ENCODE measurements around the gene GPSM3. TPM values are rescaled to one million over a fixed set of nuclear protein-coding genes. Genes with fewer than 3 reads are reported as not detected.

Gene GPSM3
- total and polyA plus RNA-seq, 2 of the 13 experiments (the other 11 are each of a cell fraction or from before 2014, with no cell fraction given), result 0.18 to 6.2 TPM

DNA sequence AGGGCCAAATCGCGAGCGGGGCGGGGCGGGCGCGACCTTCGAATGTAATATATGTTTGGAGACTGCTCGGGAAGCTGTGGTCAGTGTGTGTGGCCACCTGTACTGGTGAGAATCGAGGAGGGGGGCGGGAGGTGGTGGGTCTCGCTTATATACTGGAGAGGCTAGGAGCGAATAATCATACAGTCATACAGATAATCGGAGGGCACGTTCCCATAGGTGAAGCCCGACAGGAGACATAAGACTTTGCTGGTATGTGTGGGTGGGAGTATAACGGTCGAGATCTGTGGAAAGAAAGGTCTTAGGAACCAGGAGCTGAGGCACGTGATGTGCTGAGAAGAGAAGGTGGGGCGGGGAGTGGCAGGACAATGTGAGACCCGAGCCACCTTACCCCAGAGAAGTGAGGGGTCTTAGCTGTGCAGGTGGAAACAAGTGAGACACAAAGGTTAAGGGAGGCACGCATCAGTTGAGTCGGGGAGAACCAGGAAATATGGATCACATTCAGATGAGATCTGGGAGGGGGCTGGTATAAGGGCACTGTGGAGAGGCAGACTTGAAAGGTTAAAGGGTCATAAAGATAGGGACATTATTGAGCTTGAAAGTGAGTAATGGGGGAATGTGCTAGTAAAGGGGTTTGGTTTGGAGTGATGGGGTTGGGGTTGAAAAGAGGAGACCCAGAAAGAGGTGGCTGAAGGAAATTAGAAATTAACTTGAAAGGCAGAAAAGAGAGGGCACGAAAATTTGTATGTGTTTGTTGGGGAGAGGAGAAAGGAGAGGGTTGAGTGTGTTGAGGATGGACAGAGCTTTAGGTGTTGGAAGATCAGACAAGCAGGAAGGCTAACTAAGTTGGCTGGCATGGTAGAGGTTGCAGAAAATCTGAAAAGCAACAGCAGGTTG lies 13.6 kb downstream of the GPSM3 start:
- in situ Hi-C loops (cut with HindIII; ENCODE audit: extremely low pct_ligation_motif_present, low pct_unique_long_range_greater_than_20kb), result no loop called here
- FAIRE-seq (no peak), ATAC-seq (peak; percentile 8; the same call in 2 of the 3 replicates), DNase-seq (ENCODE audit: low spot score) (no peak)
- Histone ChIP-seq H3K4me3 (replicated peaks in 1 of 3; ENCODE audit: insufficient read depth in 1 of 3, low read depth in 2 of 3, low read length in 3 of 3) (peak overlapping the region; percentile 82 to 98 (median 83)), H3K4me2 (ENCODE audit: low read depth, low read length) (peak overlapping the region; percentile 97), H3K36me3 (replicated peaks in 1 of 2; ENCODE audit: control insufficient read depth in 1 of 2, insufficient read depth in 2 of 2, low read length in 2 of 2) (peaks cover 20 to 32% of the 10 kb centered on the region in 2 experiments; a peak in 4 of 5 replicates), H3K27me3 (ENCODE audit: control insufficient read depth in 1 of 2, insufficient read depth in 2 of 2, low read length in 2 of 2) (no peaks in the 10 kb centered on the region; a peak in 1 of 5 replicates), H3K79me2 (ENCODE audit: insufficient read depth, low read length) (peaks cover 41% of the 10 kb centered on the region), H3K27ac (ENCODE audit: extremely low read length, insufficient read depth, low read length) (peak overlapping the region; percentile 97), H4K20me1 (ENCODE audit: insufficient read depth, low read length) (no peaks in the 10 kb centered on the region), H3K4me1 (ENCODE audit: insufficient read depth, low read length) (peaks cover 45% of the 10 kb centered on the region), H2AFZ (ENCODE audit: low read length) (no peak overlapping the region), H3K9ac (ENCODE audit: insufficient read depth, low read depth, low read length) (peak overlapping the region; percentile 90), H3K9me3 (ENCODE audit: low read length) (no peaks in the 10 kb centered on the region)
- CTCF ChIA-PET (ENCODE audit: low intra/inter-chr PET ratio, low total read pairs), result no interaction called here
- 3% methylated on average over 24 of the region's 24 CpGs for WGBS (ENCODE audit: low lambda C conversion rate)
- TSS peak; percentile 57 for BruUV-seq (replicated peaks)
- POLR2A ChIA-PET, result interaction anchor here (1.3 to 5.8 kb wide), 6 partner anchors 10 to 793 kb away, joined by 4 to 127 read pairs (median 10); partner anchors contain the start of genes ATF6B, GPANK1 and PBX2
- intact Hi-C loops (cut with micrococcal nuclease; ENCODE audit: unreplicated experiment), result loop anchor here (1.0 to 5.0 kb wide), 5 partner anchors 12 to 1089 kb away; partner anchors contain the start of genes ATF6B, PBX2 and PPT2
- TF ChIP-seq, protein P1, sequence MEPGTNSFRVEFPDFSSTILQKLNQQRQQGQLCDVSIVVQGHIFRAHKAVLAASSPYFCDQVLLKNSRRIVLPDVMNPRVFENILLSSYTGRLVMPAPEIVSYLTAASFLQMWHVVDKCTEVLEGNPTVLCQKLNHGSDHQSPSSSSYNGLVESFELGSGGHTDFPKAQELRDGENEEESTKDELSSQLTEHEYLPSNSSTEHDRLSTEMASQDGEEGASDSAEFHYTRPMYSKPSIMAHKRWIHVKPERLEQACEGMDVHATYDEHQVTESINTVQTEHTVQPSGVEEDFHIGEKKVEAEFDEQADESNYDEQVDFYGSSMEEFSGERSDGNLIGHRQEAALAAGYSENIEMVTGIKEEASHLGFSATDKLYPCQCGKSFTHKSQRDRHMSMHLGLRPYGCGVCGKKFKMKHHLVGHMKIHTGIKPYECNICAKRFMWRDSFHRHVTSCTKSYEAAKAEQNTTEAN (CRISPR knock-in tag; conservative IDR thresholded peaks at IDR 0.05), result 0 out of 2 replicates have a peak, but pooled peaks have one; percentile 28
- TF ChIP-seq, protein P2, sequence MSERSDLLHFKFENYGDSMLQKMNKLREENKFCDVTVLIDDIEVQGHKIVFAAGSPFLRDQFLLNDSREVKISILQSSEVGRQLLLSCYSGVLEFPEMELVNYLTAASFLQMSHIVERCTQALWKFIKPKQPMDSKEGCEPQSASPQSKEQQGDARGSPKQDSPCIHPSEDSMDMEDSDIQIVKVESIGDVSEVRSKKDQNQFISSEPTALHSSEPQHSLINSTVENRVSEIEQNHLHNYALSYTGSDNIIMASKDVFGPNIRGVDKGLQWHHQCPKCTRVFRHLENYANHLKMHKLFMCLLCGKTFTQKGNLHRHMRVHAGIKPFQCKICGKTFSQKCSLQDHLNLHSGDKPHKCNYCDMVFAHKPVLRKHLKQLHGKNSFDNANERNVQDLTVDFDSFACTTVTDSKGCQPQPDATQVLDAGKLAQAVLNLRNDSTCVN (CRISPR knock-in tag; IDR thresholded peaks at IDR 0.05; ENCODE audit: borderline replicate concordance), result 0 out of 2 replicates have a peak, but pooled peaks have one; percentile 42
- TF ChIP-seq FOSL2 (CRISPR knock-in tag; IDR thresholded peaks at IDR 0.05), result 0 out of 2 replicates have a peak, but pooled peaks have one; percentile 5
- no peak for TF ChIP-seq RFX5 (IDR thresholded peaks at IDR 0.05; ENCODE audit: low read depth, low read length)
- TF ChIP-seq, protein P3, sequence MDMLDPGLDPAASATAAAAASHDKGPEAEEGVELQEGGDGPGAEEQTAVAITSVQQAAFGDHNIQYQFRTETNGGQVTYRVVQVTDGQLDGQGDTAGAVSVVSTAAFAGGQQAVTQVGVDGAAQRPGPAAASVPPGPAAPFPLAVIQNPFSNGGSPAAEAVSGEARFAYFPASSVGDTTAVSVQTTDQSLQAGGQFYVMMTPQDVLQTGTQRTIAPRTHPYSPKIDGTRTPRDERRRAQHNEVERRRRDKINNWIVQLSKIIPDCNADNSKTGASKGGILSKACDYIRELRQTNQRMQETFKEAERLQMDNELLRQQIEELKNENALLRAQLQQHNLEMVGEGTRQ (IDR thresholded peaks at IDR 0.05; ENCODE audit: low read depth, low read length), result 0 out of 2 replicates have a peak, but pooled peaks have one; percentile 8
- TF ChIP-seq, protein P3 (CRISPR knock-in tag; IDR thresholded peaks at IDR 0.05; ENCODE audit: borderline replicate concordance), result no peak
- TF ChIP-seq FIP1L1 (IDR thresholded peaks at IDR 0.05; ENCODE audit: borderline replicate concordance, insufficient read depth, low read depth, low read length), result no peak
- 0 out of 2 replicates have a peak, but pooled peaks have one; percentile 27 for TF ChIP-seq AKAP8 (CRISPR knock-in tag; IDR thresholded peaks at IDR 0.05)
- 0 out of 2 replicates have a peak, but pooled peaks have one; percentile 32 for TF ChIP-seq KDM4B (CRISPR knock-in tag; IDR thresholded peaks at IDR 0.05)
- TF ChIP-seq MED8 (CRISPR knock-in tag; IDR thresholded peaks at IDR 0.05; ENCODE audit: insufficient replicate concordance), result no peak
- TF ChIP-seq NAIF1 (CRISPR knock-in tag; IDR thresholded peaks at IDR 0.05; ENCODE audit: borderline replicate concordance), result no peak
- TF ChIP-seq, protein P4, sequence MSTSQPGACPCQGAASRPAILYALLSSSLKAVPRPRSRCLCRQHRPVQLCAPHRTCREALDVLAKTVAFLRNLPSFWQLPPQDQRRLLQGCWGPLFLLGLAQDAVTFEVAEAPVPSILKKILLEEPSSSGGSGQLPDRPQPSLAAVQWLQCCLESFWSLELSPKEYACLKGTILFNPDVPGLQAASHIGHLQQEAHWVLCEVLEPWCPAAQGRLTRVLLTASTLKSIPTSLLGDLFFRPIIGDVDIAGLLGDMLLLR (CRISPR knock-in tag; IDR thresholded peaks at IDR 0.05), result peak; percentile 13; the same call in 1 of the 2 replicates
- TF ChIP-seq, protein P5, sequence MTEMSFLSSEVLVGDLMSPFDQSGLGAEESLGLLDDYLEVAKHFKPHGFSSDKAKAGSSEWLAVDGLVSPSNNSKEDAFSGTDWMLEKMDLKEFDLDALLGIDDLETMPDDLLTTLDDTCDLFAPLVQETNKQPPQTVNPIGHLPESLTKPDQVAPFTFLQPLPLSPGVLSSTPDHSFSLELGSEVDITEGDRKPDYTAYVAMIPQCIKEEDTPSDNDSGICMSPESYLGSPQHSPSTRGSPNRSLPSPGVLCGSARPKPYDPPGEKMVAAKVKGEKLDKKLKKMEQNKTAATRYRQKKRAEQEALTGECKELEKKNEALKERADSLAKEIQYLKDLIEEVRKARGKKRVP (CRISPR knock-in tag; IDR thresholded peaks at IDR 0.05), result 0 out of 4 replicates have a peak, but pooled peaks of 1 of the 2 experiments have one; percentile 27
- no peak for TF ChIP-seq TBL1XR1 (IDR thresholded peaks at IDR 0.05; ENCODE audit: borderline replicate concordance, low read length, partially characterized antibody)
- peak; percentile 57; the same call in 1 of the 2 replicates for TF ChIP-seq ZNF589 (CRISPR knock-in tag; conservative IDR thresholded peaks at IDR 0.05)
